Measurements from ENCODE around the gene PDZD8.

Gene PDZD8

DNA sequence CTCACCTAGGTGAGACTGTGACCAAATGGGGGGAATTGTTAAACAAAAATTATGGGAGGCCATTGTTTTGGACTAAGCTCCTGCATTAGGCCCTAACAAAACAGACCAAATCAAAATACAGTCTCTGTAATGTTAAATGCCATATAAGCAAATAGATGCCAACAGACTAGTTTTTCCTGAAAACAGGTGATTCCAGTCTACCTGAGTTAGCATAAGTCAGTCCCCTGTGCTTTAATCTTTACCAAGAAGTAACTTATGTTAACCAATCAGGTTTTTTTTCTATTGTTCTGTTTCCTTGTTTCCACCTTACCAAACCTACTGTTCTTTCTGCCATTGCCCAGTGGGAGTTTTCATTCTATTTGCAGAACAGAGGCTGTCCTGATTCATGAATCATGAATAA lies 48.0 kb downstream of the PDZD8 start:
- no peak overlapping the region for H3K27ac ChIP-seq
- TF ChIP-seq CTCF (IDR thresholded peaks at IDR 0.05) (no peak), ZFX (IDR thresholded peaks at IDR 0.05; ENCODE audit: borderline replicate concordance) (no peak)

GRCh38 chr10:117324367-117324766 lies 50.9 kb downstream of the PDZD8 start:
- H3K27ac ChIP-seq: no peak overlapping the region
- TF ChIP-seq CTCF (IDR thresholded peaks at IDR 0.05) (no peak), ZFX (IDR thresholded peaks at IDR 0.05; ENCODE audit: borderline replicate concordance) (no peak)

- TF ChIP-seq CTCF (IDR thresholded peaks at IDR 0.05) (no peak), ZFX (IDR thresholded peaks at IDR 0.05; ENCODE audit: borderline replicate concordance) (no peak)
- no peak overlapping the region for H3K27ac ChIP-seq
Observed at GRCh38 chr10:117322260-117322659, 53.0 kb downstream of the PDZD8 start.

- TF ChIP-seq ZFX (IDR thresholded peaks at IDR 0.05; ENCODE audit: borderline replicate concordance): no peak
- peak; percentile 76 for TF ChIP-seq CTCF (IDR thresholded peaks at IDR 0.05)
- no peak overlapping the region for H3K27ac ChIP-seq
Observed at GRCh38 chr10:117320050-117320665, 55.1 kb downstream of the PDZD8 start.

GRCh38 chr10:117318909-117319308 lies 56.3 kb downstream of the PDZD8 start:
- H3K27ac ChIP-seq: no peak overlapping the region
- peak; percentile 46 for TF ChIP-seq CTCF (IDR thresholded peaks at IDR 0.05)
- no peak for TF ChIP-seq ZFX (IDR thresholded peaks at IDR 0.05; ENCODE audit: borderline replicate concordance)

DNA sequence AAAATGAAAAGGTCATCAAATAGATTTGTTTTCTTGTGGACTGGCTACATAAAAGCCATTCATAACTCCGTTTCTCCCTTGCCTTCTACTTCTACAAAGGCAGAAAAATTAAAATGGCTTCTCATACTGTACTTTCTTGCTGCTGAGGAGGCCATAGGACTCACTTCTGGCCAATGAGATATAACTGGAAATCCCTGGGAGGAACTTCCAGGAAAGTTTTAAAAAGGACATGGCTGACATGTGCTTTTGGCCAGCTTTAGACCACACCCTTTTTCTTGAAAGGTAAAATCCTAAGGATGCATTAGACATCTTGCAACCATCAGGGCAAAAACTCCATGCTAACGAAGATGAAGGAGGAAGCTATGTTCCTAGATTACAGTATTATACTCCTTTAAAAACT lies 58.5 kb downstream of the PDZD8 start:
- no peak overlapping the region for H3K27ac ChIP-seq
- no peak for TF ChIP-seq ZFX (IDR thresholded peaks at IDR 0.05; ENCODE audit: borderline replicate concordance)
- TF ChIP-seq CTCF (IDR thresholded peaks at IDR 0.05): no peak

DNA sequence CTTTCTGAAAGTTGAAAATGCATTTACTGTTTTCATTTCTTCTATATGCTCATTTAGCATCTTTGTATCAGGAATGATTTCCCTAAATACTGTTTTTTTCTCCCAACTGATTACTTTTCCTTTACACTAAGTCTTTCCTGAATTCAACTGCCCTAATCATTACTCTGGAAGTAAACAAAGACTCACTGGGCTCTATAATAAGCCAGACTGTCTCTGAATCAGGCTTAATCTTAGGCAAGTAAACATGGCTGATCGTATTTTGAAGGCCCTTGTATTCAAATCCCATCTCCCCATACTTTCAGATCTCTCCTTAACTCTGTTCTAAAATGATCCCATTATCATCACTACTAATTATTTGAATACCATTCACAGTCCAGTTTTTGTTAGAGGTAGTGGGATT lies 61.6 kb downstream of the PDZD8 start:
- no peak overlapping the region for H3K27ac ChIP-seq

More for the DNA sequence above, 61.6 kb downstream of the PDZD8 start:
- no peak for TF ChIP-seq CTCF (IDR thresholded peaks at IDR 0.05)
- TF ChIP-seq ZFX (IDR thresholded peaks at IDR 0.05; ENCODE audit: borderline replicate concordance): no peak

Data from 22Rv1 (cell line).